ENCODE measurements around the gene IL1RAPL1. TPM values are rescaled to one million over a fixed set of nuclear protein-coding genes. Genes with fewer than 3 reads are reported as not detected.

Gene IL1RAPL1
- total RNA-seq, 1 donor from 2014 or later = 3.6 TPM

- Mint-ChIP-seq H3K27ac (no peak overlapping the region), H3K27me3 (no peaks in the 10 kb centered on the region), H3K36me3 (ENCODE audit: insufficient read depth) (no peaks in the 10 kb centered on the region), H3K9me3 (ENCODE audit: low read depth) (no peaks in the 10 kb centered on the region), H3K4me1 (ENCODE audit: low read depth) (no peaks in the 10 kb centered on the region), H3K4me3 (ENCODE audit: low read depth) (no peak overlapping the region)
- no peak for DNase-seq (ENCODE audit: low spot score, unreplicated experiment)
- no peak for TF ChIP-seq CTCF (IDR thresholded peaks at IDR 0.05; ENCODE audit: unreplicated experiment)
Measured at GRCh38 chrX:28697732-28698131, 110.5 kb downstream of the IL1RAPL1 start.

GRCh38 chrX:28701222-28701621 lies 114.0 kb downstream of the IL1RAPL1 start:
- peak; percentile 34 for TF ChIP-seq CTCF (IDR thresholded peaks at IDR 0.05; ENCODE audit: unreplicated experiment)
- no peak overlapping the region for H3K4me3 Mint-ChIP-seq (ENCODE audit: low read depth)
- no peaks in the 10 kb centered on the region for H3K4me1 Mint-ChIP-seq (ENCODE audit: low read depth)
- H3K27me3 Mint-ChIP-seq = no peaks in the 10 kb centered on the region
- no peak overlapping the region for H3K27ac Mint-ChIP-seq
- no peaks in the 10 kb centered on the region for H3K9me3 Mint-ChIP-seq (ENCODE audit: low read depth)
- DNase-seq (ENCODE audit: low spot score, unreplicated experiment) = no peak
- no peaks in the 10 kb centered on the region for H3K36me3 Mint-ChIP-seq (ENCODE audit: insufficient read depth)

- no peaks in the 10 kb centered on the region for H3K4me1 Mint-ChIP-seq (ENCODE audit: low read depth)
- no peaks in the 10 kb centered on the region for H3K36me3 Mint-ChIP-seq (ENCODE audit: insufficient read depth)
- H3K4me3 Mint-ChIP-seq (ENCODE audit: low read depth) = no peak overlapping the region
- H3K9me3 Mint-ChIP-seq (ENCODE audit: low read depth) = peaks cover 1% of the 10 kb centered on the region
- no peak for TF ChIP-seq CTCF (IDR thresholded peaks at IDR 0.05; ENCODE audit: unreplicated experiment)
- no peak overlapping the region for H3K27ac Mint-ChIP-seq
- no peak for DNase-seq (ENCODE audit: low spot score, unreplicated experiment)
- H3K27me3 Mint-ChIP-seq = no peaks in the 10 kb centered on the region
Measured at GRCh38 chrX:28706964-28707363, 119.7 kb downstream of the IL1RAPL1 start.

GRCh38 chrX:28709421-28709820 lies 122.2 kb downstream of the IL1RAPL1 start:
- H3K4me1 Mint-ChIP-seq (ENCODE audit: low read depth) = no peaks in the 10 kb centered on the region
- H3K27ac Mint-ChIP-seq = no peak overlapping the region
- no peak overlapping the region for H3K4me3 Mint-ChIP-seq (ENCODE audit: low read depth)
- H3K9me3 Mint-ChIP-seq (ENCODE audit: low read depth) = peaks cover 3% of the 10 kb centered on the region
- H3K36me3 Mint-ChIP-seq (ENCODE audit: insufficient read depth) = no peaks in the 10 kb centered on the region
- H3K27me3 Mint-ChIP-seq = no peaks in the 10 kb centered on the region
- TF ChIP-seq CTCF (IDR thresholded peaks at IDR 0.05; ENCODE audit: unreplicated experiment) = no peak
- no peak for DNase-seq (ENCODE audit: low spot score, unreplicated experiment)

- H3K4me1 Mint-ChIP-seq (ENCODE audit: low read depth) = no peaks in the 10 kb centered on the region
- TF ChIP-seq CTCF (IDR thresholded peaks at IDR 0.05; ENCODE audit: unreplicated experiment) = no peak
- no peaks in the 10 kb centered on the region for H3K36me3 Mint-ChIP-seq (ENCODE audit: insufficient read depth)
- no peak for DNase-seq (ENCODE audit: low spot score, unreplicated experiment)
- no peaks in the 10 kb centered on the region for H3K9me3 Mint-ChIP-seq (ENCODE audit: low read depth)
- H3K27ac Mint-ChIP-seq = no peak overlapping the region
- no peaks in the 10 kb centered on the region for H3K27me3 Mint-ChIP-seq
- no peak overlapping the region for H3K4me3 Mint-ChIP-seq (ENCODE audit: low read depth)
Measured at GRCh38 chrX:28717864-28718263, 130.6 kb downstream of the IL1RAPL1 start.
